Heart right ventricle (tissue), 16 donors: ENCODE measurements around the gene CNPY3. TPM values are rescaled to one million over a fixed set of nuclear protein-coding genes. Genes with fewer than 3 reads are reported as not detected.

Experiments
- ATAC-seq, 8 donors: fragments of 200-7000 bp; cut with Tn5 transposase; one replicate each; pipeline ENCODE4 v1.9.1; 2020; ENCODE audit warnings: mild to moderate bottlenecking in 8 of 8, moderate library complexity in 8 of 8, moderate number of reproducible peaks in 1 of 8
- DNase-seq, 2 donors: peaks; one replicate each; pipeline ENCODE4 v3.0.0-alpha.2; 2020
- H3K27ac ChIP-seq, 10 donors: fragments of 200-600 bp; sonication (generic) in 2 of 10; one replicate each; pipeline versions ENCODE4 v1.5.0 to v1.8.0; 2020 to 2022; ENCODE audit warnings: mild to moderate bottlenecking in 3 of 10
- H3K27me3 ChIP-seq, 7 donors: fragments of 200-600 bp; one replicate each; pipeline ENCODE4 v1.8.0; 2021 to 2022; ENCODE audit warnings: mild to moderate bottlenecking in 2 of 7
- H3K36me3 ChIP-seq, 9 donors: fragments of 200-600 bp; sonication (generic) in 1 of 9; one replicate each; pipeline versions ENCODE4 v1.5.0 to v1.8.0; 2020 to 2022; ENCODE audit warnings: mild to moderate bottlenecking in 2 of 9
- H3K4me1 ChIP-seq, 9 donors: fragments of 200-600 bp; sonication (generic) in 1 of 9; one replicate each; pipeline versions ENCODE4 v1.5.0 to v1.8.0; 2020 to 2022; ENCODE audit warnings: mild to moderate bottlenecking in 4 of 9
- H3K4me3 ChIP-seq, 10 donors: fragments of 200-600 bp; sonication (generic) in 2 of 10; one replicate each; pipeline versions ENCODE4 v1.5.0 to v1.8.0; 2020 to 2022; ENCODE audit warnings: mild to moderate bottlenecking in 7 of 10, moderate library complexity in 2 of 10
- H3K9me3 ChIP-seq, 11 donors: fragments of 200-600 bp in 10 of 11; sonication (generic) in 2 of 11; one replicate each; pipeline versions ENCODE4 v1.5.0 to v1.8.0; 2013 to 2022; ENCODE audit warnings: mild to moderate bottlenecking in 2 of 11, control low read depth in 1 of 11, moderate library complexity in 1 of 11
- CTCF ChIP-seq, 9 donors: fragments of 200-600 bp; sonication (generic) in 2 of 9; IDR thresholded peaks; one replicate each; pipeline versions ENCODE4 v1.5.0 to v1.8.0; 2021 to 2022; ENCODE audit warnings: antibody characterized with exemption in 9 of 9, mild to moderate bottlenecking in 5 of 9, moderate library complexity in 1 of 9
- WGBS, 2 donors: extraction: QIAGEN DNeasy Blood & Tissue Kit; methylation state at CpG; one replicate each; pipeline ENCODE4 v1.1.7; 2013; ENCODE audit warnings: inconsistent platforms in 1 of 2; 5-methylcytosine and 5-hydroxymethylcytosine counted together
- intact Hi-C, 10 donors: fragments of 100-400 bp; cut with DNase I; formaldehyde crosslinking; loops; one replicate each; pipeline versions ENCODE4 v1.11.1 to v1.14.2; 2022
- polyA plus RNA-seq, 2 donors: library from polyadenylated mRNA; stranded (reverse); fragments of 200-250 nt; gene quantifications; one replicate each; pipeline ENCODE4 v1.2.3, GENCODE V29; 2013
- total RNA-seq, 10 donors: library from RNA; stranded (reverse); fragmentation: NEBNext Ultra II Directional in 3 of 10; extraction: Animal tissue kit (Norgen Biotek cat#: 25700) in 3 of 10; gene quantifications; one replicate each; pipeline versions ENCODE4 v1.2.1 to v1.2.4, GENCODE V29; 2021 to 2023
- donor health status: Arrhythmogenic right ventricular cardiomyopathy.
- donor health status: ischemic (EF 13 %, LVEDD 7.1; RV severe dilation, severe dysfunction).
- donor health status: healthy with polysubstance abuse.
- donor health status: DM: no; HTN: yes; CAD: no.
- donor health status: DM: no; HTN: no; CAD: no.
- donor health status: ischemic (EF 25% LVEDD 6.9; RV normal size, moderate dysfunction).
- donor health status: ischemic (EF 25% LVEDD 5.7; RV mildly dilated, moderate dysfunction).
- donor health status: healthy.
- donor health status: DM: yes; HTN: yes; CAD: no.
- donor health status: Ischemic cardiomyopathy.
- donor health status: ischemic (EF 35%, LVEDD 5.7; RV mildly dilated, moderate dysfunction).
- donor health status: nonischemic (EF 11% LVEDD 7.7; RV severe dilation, severe dysfunction).
- donor health status: DM: yes; HTN: yes; CAD: no.
- donor health status: PGD.
- donor health status: ischemic (EF 29% LVEDD 5.4; RV normal size, mild dysfunction).
- donor health status: nonischemic (EF 23%, LVEDD 6.1; RV moderate dilation, normal function).

CNPY3 gene
- total and polyA plus RNA-seq, 12 donors, result 10.4 to 40.4 (median 15.9) TPM

- ATAC-seq (no peak), DNase-seq (no peak)
- Histone ChIP-seq H3K4me3 (no peak overlapping the region), H3K27me3 (peaks cover 0 to 16% (median 0%) of the 10 kb centered on the region in 7 donors), H3K9me3 (no peaks in the 10 kb centered on the region), H3K36me3 (peaks cover 0 to 57% (median 18%) of the 10 kb centered on the region in 9 donors), H3K4me1 (peaks cover 0 to 18% (median 16%) of the 10 kb centered on the region in 9 donors), H3K27ac (no peak overlapping the region)
- intact Hi-C loops, result no loop called here
- 91 to 94% methylated on average over 12 to 13 of the region's 13 CpGs for WGBS, 2 donors
- no peak for TF ChIP-seq CTCF (IDR thresholded peaks at IDR 0.05)
Observed at GRCh38 chr6:42962502-42963178, 33.4 kb downstream of the CNPY3 start.

DNA sequence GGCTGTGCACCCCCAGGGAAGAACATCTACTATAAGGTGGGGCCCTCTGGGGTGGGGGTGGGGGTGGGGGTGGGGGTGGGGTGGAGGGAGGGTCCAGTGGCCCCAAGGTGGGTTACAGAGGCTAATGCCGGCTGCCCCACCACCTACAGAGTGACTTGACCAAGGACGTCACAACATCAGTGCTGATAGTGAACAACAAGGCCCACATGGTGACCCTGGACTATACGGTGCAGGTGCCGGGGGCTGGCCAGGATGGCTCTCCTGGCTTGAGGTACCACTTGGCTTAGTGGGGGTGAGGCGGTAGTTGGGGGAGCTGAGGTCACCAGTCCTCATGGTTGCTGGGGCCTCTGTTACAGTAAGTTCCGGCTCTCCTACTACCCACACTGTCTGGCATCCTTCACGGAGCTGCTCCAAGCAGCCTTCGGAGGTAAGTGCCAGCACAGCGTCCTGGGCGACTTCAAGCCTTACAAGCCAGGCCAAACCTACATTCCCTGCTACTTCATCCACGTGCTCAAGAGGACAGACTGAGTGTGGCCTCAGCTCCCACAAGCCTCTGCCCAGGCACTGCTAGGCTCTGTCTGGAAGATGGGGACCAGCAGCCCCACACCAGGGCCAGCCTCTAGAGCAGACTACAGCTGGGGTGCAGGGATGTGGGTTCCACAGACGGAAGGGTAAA, 34.0 kb downstream of the CNPY3 start:
- peaks cover 0 to 18% (median 16%) of the 10 kb centered on the region in 9 donors for H3K4me1 ChIP-seq
- peaks cover 0 to 16% (median 0%) of the 10 kb centered on the region in 7 donors for H3K27me3 ChIP-seq
- no peaks in the 10 kb centered on the region for H3K9me3 ChIP-seq
- no peak overlapping the region for H3K27ac ChIP-seq
- no peak for DNase-seq
- intact Hi-C loops, result no loop called here
- H3K36me3 ChIP-seq, result peaks cover 0 to 64% (median 22%) of the 10 kb centered on the region in 9 donors
- ATAC-seq, result no peak
- no peak overlapping the region for H3K4me3 ChIP-seq
- TF ChIP-seq CTCF (IDR thresholded peaks at IDR 0.05), result no peak
- WGBS, 2 donors, result 86 to 89% methylated on average over 12 of the region's 12 CpGs

- ATAC-seq (no peak), DNase-seq (no peak)
- 84 to 88% methylated on average over 9 of the region's 9 CpGs for WGBS, 2 donors
- Histone ChIP-seq H3K27ac (no peak overlapping the region), H3K9me3 (no peaks in the 10 kb centered on the region), H3K36me3 (peaks cover 0 to 71% (median 24%) of the 10 kb centered on the region in 9 donors), H3K4me3 (no peak overlapping the region), H3K27me3 (peaks cover 0 to 16% (median 0%) of the 10 kb centered on the region in 7 donors), H3K4me1 (peaks cover 0 to 18% (median 16%) of the 10 kb centered on the region in 9 donors)
- TF ChIP-seq CTCF (IDR thresholded peaks at IDR 0.05), result peak in 2 of 9 donors; percentile 18 to 22
- intact Hi-C loops, result no loop called here
Observed at GRCh38 chr6:42963855-42964605, 34.8 kb downstream of the CNPY3 start.

DNA sequence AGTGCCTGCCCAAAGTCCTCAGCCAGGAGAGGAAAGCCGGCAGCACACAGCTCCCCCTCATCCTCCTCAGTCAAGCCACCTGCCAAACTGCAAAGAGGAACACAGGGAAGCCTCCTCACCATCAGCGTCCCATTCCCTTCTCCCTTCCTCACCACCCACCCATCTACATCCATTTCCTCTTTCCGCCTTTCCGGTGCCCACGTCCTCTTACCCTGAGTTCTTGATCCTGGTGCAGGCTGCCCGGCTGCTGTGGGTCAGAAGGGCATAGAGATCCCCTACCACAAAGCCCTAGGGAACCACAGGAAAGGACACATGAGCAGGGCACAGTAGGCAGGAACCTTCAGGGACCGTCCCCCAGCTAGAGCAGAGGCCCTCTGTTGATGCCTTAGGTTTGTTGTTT, 37.3 kb downstream of the CNPY3 start:
- no peaks in the 10 kb centered on the region for H3K9me3 ChIP-seq
- H3K36me3 ChIP-seq, result peaks cover 0 to 87% (median 31%) of the 10 kb centered on the region in 9 donors
- intact Hi-C loops, result no loop called here
- no peaks in the 10 kb centered on the region for H3K27me3 ChIP-seq
- DNase-seq, result no peak
- peaks cover 0 to 9% (median 4%) of the 10 kb centered on the region in 9 donors for H3K4me1 ChIP-seq
- no peak for ATAC-seq
- WGBS, 2 donors, result 75 to 82% methylated on average over 7 of the region's 7 CpGs
- H3K4me3 ChIP-seq, result no peak overlapping the region
- H3K27ac ChIP-seq, result no peak overlapping the region
- no peak for TF ChIP-seq CTCF (IDR thresholded peaks at IDR 0.05)
